ENCODE measurements around the gene DNAJC4. TPM values are rescaled to one million over a fixed set of nuclear protein-coding genes. Genes with fewer than 3 reads are reported as not detected.

Gene DNAJC4
- polyA plus RNA-seq, 1 donor = 65.1 TPM

DNA sequence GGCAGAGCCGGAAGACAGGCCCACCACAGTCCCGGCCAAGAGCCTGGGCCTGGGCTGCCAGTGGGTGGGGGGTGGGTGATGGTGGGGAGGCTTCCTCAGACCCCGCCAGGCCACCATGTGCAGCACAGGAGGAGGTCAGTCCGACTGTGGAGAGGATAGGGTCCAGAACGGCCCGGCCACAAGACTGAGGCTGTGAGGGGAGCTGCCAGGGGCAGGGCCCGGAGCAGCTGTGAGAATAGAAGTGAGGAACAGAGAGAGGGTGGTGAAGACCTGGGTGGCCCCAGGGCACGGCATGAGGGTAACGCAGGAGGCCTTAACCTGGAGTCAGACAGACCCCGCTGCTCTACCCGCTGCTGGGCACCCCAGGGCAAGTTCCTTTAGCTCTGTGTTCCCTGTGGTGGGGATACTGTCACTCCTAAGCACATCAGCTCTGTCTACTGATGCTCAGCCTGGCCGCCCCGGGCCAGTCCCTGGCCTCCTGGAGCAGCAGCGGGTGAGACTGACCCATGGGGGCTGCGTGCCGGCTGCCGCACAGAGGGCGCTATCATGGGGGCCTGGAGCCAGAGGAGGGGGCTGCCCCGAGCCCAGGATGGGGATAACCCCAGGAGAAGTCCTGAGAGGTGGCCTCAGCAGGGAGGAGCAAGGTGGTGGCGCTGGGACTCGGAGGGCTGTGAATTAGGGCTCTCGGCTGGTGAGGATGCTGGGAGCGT lies 22.1 kb upstream of the DNAJC4 start:
- DNase-seq (ENCODE audit: low read depth) = no peak

DNA sequence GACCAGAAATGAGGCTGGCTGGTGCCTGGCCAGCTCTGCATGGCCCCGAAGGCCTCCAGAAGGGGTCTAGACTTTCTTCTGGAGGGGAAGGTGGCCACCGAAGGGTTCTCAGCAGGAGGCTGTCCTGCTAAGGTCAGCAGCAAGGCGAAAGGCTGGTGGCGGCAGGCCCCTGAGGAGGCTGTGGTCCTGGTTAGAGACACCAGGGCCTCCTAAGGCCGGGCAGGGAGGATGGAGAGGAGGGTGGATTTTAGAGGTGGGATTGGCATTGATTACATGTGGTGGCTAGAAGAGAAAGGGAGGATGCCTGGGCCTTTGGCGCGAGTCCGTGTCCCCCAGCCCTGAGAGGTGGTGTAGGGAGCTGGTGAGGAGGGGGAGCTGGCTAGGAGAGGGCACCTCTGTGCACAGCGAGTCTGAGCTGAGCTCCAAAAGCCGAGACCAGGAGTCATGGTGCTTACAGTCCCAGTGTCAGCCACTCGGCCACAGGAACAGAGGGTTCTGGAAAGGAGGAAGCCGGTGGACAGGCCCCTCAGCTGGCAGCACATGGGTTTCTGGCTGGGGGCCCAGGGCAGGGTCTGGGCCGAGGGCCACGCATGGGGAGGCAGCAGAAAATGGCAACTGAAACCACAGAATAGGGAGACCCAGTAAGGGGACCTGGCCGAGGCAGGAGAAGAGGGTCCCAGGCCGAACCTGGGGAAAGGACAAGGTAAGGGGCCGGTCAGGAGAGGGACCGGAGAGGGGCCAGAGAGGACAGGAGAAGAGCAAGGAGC lies 21.4 kb upstream of the DNAJC4 start:
- DNase-seq (ENCODE audit: low read depth) = no peak

- DNase-seq (ENCODE audit: low read depth) = no peak
Measured at GRCh38 chr11:64209563-64209843, 20.8 kb upstream of the DNAJC4 start.

GRCh38 chr11:64210301-64211020 lies 19.9 kb upstream of the DNAJC4 start:
- no peak for DNase-seq (ENCODE audit: low read depth)

DNA sequence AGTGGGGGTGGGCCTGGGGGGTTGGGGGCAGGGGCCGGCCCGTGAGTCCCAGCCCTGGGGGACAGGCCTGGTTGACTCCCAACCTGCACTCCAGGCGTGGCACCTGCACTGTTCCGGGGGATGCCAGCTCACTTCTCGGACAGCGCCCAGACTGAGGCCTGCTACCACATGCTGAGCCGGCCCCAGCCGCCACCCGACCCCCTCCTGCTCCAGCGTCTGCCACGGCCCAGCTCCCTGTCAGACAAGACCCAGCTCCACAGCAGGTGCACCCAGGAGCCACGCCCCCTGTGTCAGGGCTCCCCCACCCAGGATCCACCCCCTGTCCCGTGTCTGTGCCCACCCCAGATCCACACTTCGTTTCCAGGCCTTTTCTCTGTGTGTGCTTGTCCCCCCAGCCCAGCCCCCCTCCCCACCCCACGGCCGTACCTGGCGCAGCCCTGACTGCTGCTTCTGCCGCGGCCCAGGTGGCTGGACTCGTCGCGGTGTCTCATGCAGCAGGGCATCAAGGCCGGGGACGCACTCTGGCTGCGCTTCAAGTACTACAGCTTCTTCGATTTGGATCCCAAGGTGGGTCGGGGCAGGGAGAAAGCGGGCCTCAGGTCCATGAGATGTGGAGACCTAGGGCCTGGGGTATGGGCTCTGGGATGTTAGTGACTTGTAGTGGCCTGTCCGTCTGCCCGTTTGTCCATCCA lies 19.0 kb upstream of the DNAJC4 start:
- DNase-seq (ENCODE audit: low read depth) = no peak

- DNase-seq (ENCODE audit: low read depth) = no peak
Measured at GRCh38 chr11:64216879-64217278, 13.5 kb upstream of the DNAJC4 start.

- DNase-seq (ENCODE audit: low read depth) = no peak
Measured at GRCh38 chr11:64218628-64219353, 11.6 kb upstream of the DNAJC4 start.

DNA sequence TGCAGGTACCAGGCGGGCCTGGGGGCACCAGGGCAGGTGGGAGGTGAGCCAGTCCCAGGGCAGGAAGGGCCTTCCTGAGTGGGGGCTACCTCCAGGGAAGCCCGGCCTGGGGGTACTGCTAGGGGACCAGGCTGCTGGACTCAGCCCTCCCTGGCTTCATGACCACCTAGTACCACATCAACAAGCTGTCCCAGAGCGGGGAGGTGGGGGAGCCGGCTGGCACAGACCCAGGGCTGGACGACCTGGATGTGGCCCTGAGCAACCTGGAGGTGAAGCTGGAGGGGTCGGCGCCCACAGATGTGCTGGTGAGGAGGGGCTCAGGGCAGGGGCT lies 11.0 kb upstream of the DNAJC4 start:
- DNase-seq (ENCODE audit: low read depth) = no peak

DNA sequence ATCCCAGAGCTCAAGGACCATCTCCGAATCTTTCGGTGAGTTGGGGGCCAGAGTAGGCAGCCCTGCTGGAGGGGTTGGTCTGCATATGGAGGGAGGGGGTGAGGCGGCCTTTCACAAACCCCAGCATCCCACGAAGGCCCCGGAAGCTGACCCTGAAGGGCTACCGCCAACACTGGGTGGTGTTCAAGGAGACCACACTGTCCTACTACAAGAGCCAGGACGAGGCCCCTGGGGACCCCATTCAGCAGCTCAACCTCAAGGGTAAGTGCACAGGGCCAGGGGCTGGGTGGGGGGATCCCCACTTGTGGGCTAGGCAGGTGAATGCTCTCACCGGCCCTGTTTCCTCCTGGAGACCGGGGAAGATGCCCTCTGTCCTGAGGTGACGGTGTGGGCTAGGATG lies 10.6 kb upstream of the DNAJC4 start:
- DNase-seq (ENCODE audit: low read depth) = no peak

DNA sequence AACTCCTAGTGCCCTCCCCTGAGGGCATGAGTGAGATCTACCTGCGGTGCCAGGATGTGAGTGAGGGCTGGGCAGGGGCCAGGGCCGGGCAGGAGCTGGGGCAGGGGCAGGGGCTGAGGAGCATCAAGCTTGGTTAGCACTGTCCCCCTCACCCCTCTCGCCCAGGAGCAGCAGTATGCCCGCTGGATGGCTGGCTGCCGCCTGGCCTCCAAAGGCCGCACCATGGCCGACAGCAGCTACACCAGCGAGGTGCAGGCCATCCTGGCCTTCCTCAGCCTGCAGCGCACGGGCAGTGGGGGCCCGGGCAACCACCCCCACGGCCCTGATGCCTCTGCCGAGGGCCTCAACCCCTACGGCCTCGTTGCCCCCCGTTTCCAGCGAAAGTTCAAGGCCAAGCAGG lies 10.1 kb upstream of the DNAJC4 start:
- DNase-seq (ENCODE audit: low read depth) = no peak

DNA sequence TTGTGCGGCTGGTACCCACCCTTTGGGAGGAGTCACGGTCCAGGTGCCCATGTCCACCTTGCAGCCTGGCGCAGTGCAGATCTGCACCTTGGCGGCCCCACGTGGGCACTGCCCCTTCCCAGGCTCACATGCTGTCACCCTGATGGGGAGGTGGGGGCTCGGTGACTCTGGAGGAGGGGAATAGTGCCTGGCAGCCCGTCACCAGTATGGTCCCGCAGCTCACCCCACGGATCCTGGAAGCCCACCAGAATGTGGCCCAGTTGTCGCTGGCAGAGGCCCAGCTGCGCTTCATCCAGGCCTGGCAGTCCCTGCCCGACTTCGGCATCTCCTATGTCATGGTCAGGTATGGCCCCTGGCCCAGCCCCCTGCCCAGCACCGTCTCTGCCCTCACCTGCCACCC lies 9.6 kb upstream of the DNAJC4 start:
- no peak for DNase-seq (ENCODE audit: low read depth)

GRCh38 chr11:64222651-64223000 lies 7.7 kb upstream of the DNAJC4 start:
- DNase-seq (ENCODE audit: low read depth) = no peak

DNA sequence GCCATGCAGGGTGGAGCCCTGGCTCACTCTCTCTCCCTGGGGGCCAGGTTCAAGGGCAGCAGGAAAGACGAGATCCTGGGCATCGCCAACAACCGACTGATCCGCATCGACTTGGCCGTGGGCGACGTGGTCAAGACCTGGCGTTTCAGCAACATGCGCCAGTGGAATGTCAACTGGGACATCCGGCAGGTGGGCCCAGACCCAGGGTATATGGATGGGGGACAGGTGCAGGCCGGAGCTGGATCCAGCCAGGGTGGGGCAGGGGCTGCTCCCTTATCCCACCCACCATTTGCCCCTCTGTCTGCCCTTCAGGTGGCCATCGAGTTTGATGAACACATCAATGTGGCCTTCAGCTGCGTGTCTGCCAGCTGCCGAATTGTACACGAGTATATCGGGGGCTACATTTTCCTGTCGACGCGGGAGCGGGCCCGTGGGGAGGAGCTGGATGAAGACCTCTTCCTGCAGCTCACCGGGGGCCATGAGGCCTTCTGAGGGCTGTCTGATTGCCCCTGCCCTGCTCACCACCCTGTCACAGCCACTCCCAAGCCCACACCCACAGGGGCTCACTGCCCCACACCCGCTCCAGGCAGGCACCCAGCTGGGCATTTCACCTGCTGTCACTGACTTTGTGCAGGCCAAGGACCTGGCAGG lies 7.2 kb upstream of the DNAJC4 start:
- no peak for DNase-seq (ENCODE audit: low read depth)

DNA sequence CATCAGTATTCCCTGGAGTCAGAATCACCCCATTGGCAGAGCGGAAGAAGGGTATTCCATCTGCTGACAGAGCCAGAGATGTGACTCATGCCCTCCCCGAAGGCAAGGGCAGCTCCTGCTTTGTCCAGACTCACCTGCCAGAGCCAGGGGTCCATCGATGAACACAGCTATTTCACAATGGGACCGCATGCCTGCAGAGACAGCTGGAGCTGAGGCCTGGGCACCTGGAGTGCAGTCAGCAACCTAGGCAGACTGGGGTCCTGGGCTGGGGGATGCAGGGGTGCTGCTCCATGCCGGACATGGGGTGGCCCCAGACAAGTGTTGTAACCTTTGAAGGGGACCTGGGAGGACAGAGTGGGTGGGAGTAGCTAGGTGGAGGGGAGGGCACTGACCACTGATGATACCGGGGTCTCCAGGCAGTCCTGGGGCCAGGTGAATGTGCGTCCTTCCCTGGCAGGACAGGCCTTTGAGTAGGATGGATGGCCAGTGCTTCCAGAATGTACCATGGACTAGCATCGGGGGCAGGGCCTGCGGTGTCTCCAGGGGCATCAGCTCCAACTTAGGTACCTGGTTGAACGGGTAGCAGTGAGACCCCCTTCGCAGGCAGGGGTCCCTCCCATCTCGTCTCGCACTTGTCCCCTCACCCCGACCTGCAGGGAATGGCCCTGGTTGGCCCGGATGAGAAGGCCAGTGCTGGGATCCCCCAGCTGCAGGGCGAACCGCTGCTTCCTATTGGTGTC lies 6.0 kb upstream of the DNAJC4 start:
- DNase-seq (ENCODE audit: low read depth) = no peak

GRCh38 chr11:64224891-64225607 lies 5.3 kb upstream of the DNAJC4 start:
- DNase-seq (ENCODE audit: low read depth) = no peak

DNA sequence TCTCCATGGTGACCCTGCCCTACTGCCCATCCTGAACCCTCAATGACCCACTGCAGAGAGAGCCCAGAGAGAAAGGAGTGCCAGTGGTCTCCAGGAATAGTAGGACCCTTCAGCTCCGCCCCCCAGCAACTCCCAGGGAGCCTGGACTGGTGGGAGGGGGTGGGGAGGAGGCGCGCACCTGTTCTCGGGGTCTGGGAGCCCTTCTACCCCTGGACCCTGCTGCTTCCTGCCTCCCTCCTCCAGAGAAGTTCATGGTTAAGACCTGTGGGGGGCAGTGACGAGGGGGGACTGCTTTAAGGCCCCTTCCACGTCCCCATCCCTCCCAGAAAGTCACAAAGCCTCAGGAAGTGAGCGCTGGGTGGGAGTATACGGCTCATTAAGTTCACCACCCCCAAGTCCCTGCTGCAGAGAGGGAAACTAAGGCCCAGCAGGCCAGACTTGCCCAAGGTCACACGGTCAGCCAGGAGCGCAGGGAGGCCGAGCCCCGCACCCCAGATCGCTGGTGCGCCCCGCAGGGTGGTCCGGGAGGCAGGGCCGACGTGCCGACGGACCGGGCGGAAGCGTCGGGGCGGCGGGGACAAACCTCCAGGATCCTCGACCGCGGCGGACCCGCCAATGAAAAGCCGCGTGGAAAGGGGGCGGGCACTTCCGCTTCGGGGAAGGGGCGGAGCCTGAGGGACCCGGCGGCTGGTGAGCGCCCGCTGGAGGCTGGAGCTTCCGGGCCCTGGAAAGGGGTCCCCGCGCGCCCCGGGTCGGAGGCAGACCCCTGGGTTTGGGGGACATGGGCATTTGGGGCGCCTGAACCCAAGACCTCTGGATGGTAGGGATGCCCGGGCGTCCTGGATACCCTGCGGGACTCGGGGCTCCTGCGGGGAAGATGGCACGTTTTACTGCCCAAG lies 4.5 kb upstream of the DNAJC4 start, which contains the start of the genes NUDT22 and TRPT1:
Gene NUDT22, plus strand, starts transcription at position 667 of the 899 bp plus-strand sequence. CDS start 379 bp downstream, outside the sequence.
Gene TRPT1, minus strand, starts transcription at position 579 of the 899 bp plus-strand sequence. Its CDS starts 326 bp downstream, at position 253.
- DNase-seq (ENCODE audit: low read depth) = no peak

GRCh38 chr11:64226507-64227051 lies 3.8 kb upstream of the DNAJC4 start:
- no peak for DNase-seq (ENCODE audit: low read depth)

DNA sequence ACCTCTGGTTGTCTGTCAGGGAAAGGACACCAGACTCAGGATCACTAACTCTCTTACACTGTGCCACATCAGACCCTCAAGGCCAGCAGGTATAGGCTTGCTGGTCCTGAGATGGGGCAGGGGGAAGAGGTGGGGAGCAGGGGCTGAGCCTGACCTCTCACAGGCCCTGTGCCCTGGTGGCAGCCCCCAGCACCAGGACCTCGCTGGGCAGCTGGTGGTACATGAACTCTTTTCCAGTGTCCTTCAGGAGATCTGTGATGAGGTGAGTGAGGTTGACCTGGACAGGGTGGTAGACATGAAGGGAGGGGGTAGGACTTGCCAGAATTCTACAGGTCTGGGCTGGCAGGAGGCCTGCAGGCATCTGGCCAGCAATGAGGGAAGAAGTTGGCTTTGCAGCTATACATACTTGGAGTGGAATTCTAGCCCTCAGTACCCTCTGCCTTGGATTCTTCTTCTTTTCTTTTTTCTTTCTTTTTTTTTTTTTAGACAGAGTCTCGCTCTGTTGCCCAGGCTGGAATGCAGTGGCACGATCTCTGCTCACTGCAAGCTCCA lies 2.9 kb upstream of the DNAJC4 start:
- no peak for DNase-seq (ENCODE audit: low read depth)
